CD4-positive, alpha-beta memory T cell (primary cell): ENCODE results near the gene IGSF9. TPM values are rescaled to one million over a fixed set of nuclear protein-coding genes. Genes with fewer than 3 reads are reported as not detected.

ENCODE experiments used
- CTCF ChIA-PET: fragments of 350-600 bp; sonication (Branson Sonifier 250); formaldehyde crosslinking; loops from one replicate; lab custom pipeline; 2021; ENCODE audit warnings: inconsistent platforms; ENCODE audit not compliant: partially characterized antibody; lab: Charles Lee
- POLR2A ChIA-PET: fragments of 350-600 bp; sonication (Branson Sonifier 250); formaldehyde crosslinking; loops from one replicate; lab custom pipeline; 2021; ENCODE audit not compliant: partially characterized antibody; lab: Charles Lee
- DNase-seq, 5 donors: peaks; one replicate each; pipeline versions ENCODE4 v3.0.0 to v3.0.0-alpha.2; 2020 to 2022; ENCODE audit warnings: mixed read lengths in 1 of 5
- H3K27ac ChIP-seq: one replicate; pipeline ENCODE4 v1.7.0; 2013; ENCODE audit warnings: low read depth, low read length
- H3K27me3 ChIP-seq: 2 replicates; pipeline ENCODE4 v1.7.0; 2013; ENCODE audit warnings: mild to moderate bottlenecking, low read length, moderate library complexity; ENCODE audit not compliant: insufficient read depth
- H3K36me3 ChIP-seq: 2 replicates; pipeline ENCODE4 v1.7.0; 2013; ENCODE audit warnings: mild to moderate bottlenecking, low read length, moderate library complexity; ENCODE audit not compliant: insufficient read depth
- H3K4me1 ChIP-seq: 2 replicates; pipeline ENCODE4 v1.7.0; 2013; ENCODE audit warnings: mild to moderate bottlenecking, low read length, moderate library complexity; ENCODE audit not compliant: insufficient read depth
- H3K4me3 ChIP-seq, 2 donors: one replicate each; pipeline ENCODE4 v1.7.0; 2013; ENCODE audit warnings: low read length in 2 of 2, mild to moderate bottlenecking in 1 of 2
- H3K9me3 ChIP-seq, 2 donors: one replicate each; pipeline ENCODE4 v1.7.0; 2013; ENCODE audit warnings: low read length in 2 of 2, control low read depth in 1 of 2; ENCODE audit not compliant: control insufficient read depth in 1 of 2
- H3K27ac Mint-ChIP-seq, 7 donors: one replicate each; pipeline ENCODE4 v1.8.0; 2020 to 2021; ENCODE audit warnings: mixed read lengths in 7 of 7, mild to moderate bottlenecking in 6 of 7, inconsistent platforms in 3 of 7, moderate library complexity in 3 of 7
- H3K27me3 Mint-ChIP-seq, 2 donors: one replicate each; pipeline ENCODE4 v1.8.0; 2020 to 2021; ENCODE audit warnings: mixed read lengths in 2 of 2
- H3K36me3 Mint-ChIP-seq, 2 donors: one replicate each; pipeline ENCODE4 v1.8.0; 2020 to 2021; ENCODE audit warnings: mixed read lengths in 2 of 2, inconsistent platforms in 1 of 2, mild to moderate bottlenecking in 1 of 2
- H3K4me1 Mint-ChIP-seq, 4 donors: one replicate each; pipeline ENCODE4 v1.8.0; 2020 to 2021; ENCODE audit warnings: mixed read lengths in 4 of 4, mild to moderate bottlenecking in 1 of 4
- H3K4me3 Mint-ChIP-seq, 8 donors: one replicate each; pipeline ENCODE4 v1.8.0; 2020 to 2021; ENCODE audit warnings: mixed read lengths in 8 of 8, mild to moderate bottlenecking in 7 of 8, moderate library complexity in 6 of 8, inconsistent platforms in 3 of 8
- H3K9me3 Mint-ChIP-seq, 8 donors: one replicate each; pipeline ENCODE4 v1.8.0; 2020 to 2021; ENCODE audit warnings: mixed read lengths in 8 of 8, mild to moderate bottlenecking in 5 of 8, inconsistent platforms in 3 of 8, moderate library complexity in 1 of 8
- intact Hi-C: fragments of 100-400 bp; cut with micrococcal nuclease; formaldehyde crosslinking; loops from one replicate; pipeline ENCODE4 v1.15.1; 2023
- polyA plus RNA-seq, 2 donors: library from polyadenylated mRNA; unstranded; fragments of 300-500 nt; fragmentation: Illumina TruSeq; gene quantifications; one replicate each; pipeline ENCODE4 v1.2.3, GENCODE V29; 2021
- total RNA-seq, 2 experiments: library from RNA; stranded (reverse); gene quantifications; one replicate each; pipeline ENCODE4 v1.2.3, GENCODE V29; 2021

The IGSF9 gene
- total and polyA plus RNA-seq, 4 experiments from 2014 or later = not detected

DNA sequence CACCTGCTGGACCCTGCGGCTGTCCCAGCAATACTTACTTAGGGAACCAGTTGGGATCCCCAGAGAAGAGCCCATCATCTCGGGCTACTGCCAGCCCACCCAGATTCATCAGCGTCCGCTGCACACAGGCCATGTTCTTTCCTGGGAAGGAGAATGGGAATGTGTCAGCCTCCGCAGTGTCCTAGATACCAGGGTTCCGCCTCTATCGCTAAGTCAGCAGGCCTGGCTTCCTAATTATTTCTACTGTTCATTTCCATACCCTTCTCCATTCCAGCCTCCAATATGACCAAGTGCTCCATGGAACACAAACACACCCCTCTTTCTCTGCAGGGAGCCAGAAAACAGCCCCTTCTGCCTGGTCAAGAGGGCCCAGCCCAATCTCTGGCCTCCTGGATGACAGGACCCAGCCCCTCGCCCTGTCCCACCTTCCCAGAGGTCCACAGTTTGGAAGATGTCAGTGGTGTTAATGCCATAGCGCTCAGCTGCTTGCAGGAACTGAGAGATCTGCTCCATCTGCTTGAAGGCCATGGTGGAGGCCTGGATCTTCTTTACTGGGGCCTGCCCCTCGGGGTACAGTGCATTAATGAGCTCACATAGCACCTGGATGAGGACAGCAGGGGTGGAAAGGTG lies 26.1 kb downstream of the IGSF9 start:
- Histone ChIP-seq H3K27ac (peak overlapping the region; percentile 98), H3K9me3 (no peaks in the 10 kb centered on the region), H3K36me3 (peaks cover 38% of the 10 kb centered on the region), H3K4me3 (no peak overlapping the region), H3K4me1 (peaks cover 59% of the 10 kb centered on the region), H3K27me3 (no peaks in the 10 kb centered on the region)
- ChIA-PET CTCF (no interaction called here), POLR2A (interaction anchor here (1.1 kb wide), 1 partner anchor 15 kb away, joined by 3 read pairs; no protein-coding TSS in a partner anchor)
- Mint-ChIP-seq H3K4me3 (peak overlapping the region in 1 of 8 donors; percentile 22), H3K27ac (peak overlapping the region in 5 of 7 donors; percentile 78 to 100 (median 93)), H3K36me3 (peaks cover 42 to 81% of the 10 kb centered on the region in 2 donors), H3K4me1 (peaks cover 40 to 87% (median 61%) of the 10 kb centered on the region in 4 donors), H3K27me3 (peaks cover 0 to 2% of the 10 kb centered on the region in 2 donors), H3K9me3 (peaks cover 0 to 8% (median 0%) of the 10 kb centered on the region in 8 donors)
- no peak for DNase-seq
- intact Hi-C loops = no loop called here

DNA sequence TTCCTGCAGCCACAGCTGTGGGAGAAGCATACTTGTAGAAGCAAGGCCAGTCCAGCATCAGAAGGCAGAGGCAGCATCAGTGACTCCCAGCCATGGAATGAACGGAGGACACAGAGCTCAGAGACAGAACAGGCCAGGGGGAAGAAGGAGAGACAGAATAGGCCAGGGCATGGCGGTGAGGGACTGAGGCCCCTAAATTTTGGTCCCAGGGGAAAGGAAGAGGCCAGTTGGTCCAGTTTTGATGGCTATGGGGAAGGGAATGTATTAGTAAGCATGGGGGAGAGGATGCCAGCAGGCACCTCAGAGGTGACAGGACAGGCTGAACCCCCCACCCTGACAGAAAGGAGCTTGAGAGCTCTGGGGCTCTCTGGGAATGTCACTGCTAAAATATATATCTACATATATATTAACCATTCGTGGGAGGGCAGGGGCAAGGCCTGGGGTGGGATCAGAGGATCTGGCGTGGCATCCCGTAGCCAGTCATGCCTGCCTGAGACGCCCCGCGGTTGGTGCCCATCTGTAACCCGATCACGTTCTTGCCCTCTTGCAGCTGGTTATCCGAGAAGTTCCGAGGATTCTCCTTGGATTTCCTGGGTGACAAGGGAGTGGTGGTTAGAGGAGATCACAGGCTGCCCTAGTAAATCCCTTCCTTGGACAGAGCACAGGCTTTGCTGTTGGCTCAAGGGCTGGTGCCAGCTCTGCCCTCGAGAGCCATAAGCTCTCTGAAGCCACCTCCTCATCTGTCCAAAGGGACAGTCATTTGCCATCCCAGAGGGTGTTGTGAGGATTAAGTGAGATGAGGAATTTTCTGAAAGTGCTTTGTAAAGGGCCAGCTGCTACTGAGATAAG lies 26.8 kb downstream of the IGSF9 start:
- CTCF ChIA-PET = no interaction called here
- Mint-ChIP-seq H3K4me1 (peaks cover 48 to 87% (median 69%) of the 10 kb centered on the region in 4 donors), H3K36me3 (peaks cover 42 to 74% of the 10 kb centered on the region in 2 donors), H3K27ac (peak overlapping the region; percentile 36 to 100 (median 89)), H3K27me3 (no peaks in the 10 kb centered on the region), H3K9me3 (peaks cover 0 to 2% (median 0%) of the 10 kb centered on the region in 8 donors), H3K4me3 (peak overlapping the region in 3 of 8 donors; percentile 12 to 47 (median 39))
- Histone ChIP-seq H3K9me3 (no peaks in the 10 kb centered on the region), H3K4me1 (peaks cover 67% of the 10 kb centered on the region), H3K27me3 (no peaks in the 10 kb centered on the region), H3K36me3 (peaks cover 38% of the 10 kb centered on the region), H3K4me3 (no peak overlapping the region), H3K27ac (no peak overlapping the region)
- intact Hi-C loops = no loop called here
- no peak for DNase-seq
- POLR2A ChIA-PET = interaction anchor here (1.1 kb wide), 1 partner anchor 16 kb away, joined by 3 read pairs; no protein-coding TSS in a partner anchor

DNA sequence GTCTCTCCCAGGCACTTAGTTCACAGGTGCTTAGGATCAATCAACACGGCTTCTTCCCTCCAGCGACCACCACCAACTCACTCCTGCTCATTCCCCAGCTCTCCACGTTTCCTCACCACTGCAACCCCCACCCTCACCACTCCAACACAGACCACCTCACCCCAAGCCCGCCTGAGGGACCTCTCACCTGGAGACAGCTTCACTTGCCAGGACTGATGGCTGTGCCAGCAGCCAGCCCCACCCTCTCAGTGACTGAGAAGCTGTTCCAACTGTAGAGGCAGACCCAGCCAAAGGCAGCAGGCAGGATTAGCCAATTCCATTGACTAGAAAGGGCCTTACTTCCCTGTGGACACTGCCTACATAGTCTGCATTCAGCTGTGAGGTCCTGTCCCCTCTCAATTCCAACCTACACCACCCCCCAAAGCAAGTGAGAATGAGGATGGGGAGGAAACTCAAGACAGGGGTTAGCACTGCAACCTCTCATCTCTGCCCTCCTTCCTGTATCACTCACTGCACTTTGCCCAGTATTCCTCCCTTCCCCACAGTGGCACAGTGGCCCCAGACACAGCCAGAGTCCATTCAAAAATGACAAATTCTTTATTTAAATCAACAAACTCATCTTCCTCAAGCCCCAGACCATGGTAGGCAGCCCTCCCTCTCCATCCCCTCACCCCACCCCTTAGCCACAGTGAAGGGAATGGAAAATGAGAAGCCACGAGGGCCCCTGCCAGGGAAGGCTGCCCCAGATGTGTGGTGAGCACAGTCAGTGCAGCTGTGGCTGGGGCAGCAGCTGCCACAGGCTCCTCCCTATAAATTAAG lies 27.7 kb downstream of the IGSF9 start:
- Histone ChIP-seq H3K36me3 (peaks cover 38% of the 10 kb centered on the region), H3K4me3 (no peak overlapping the region), H3K9me3 (no peaks in the 10 kb centered on the region), H3K27ac (no peak overlapping the region), H3K27me3 (no peaks in the 10 kb centered on the region), H3K4me1 (peaks cover 70% of the 10 kb centered on the region)
- intact Hi-C loops = no loop called here
- DNase-seq = no peak
- peaks cover 0 to 2% (median 0%) of the 10 kb centered on the region in 8 donors for H3K9me3 Mint-ChIP-seq
- peak overlapping the region in 3 of 8 donors; percentile 2 to 39 (median 10) for H3K4me3 Mint-ChIP-seq
- peaks cover 50 to 87% (median 72%) of the 10 kb centered on the region in 4 donors for H3K4me1 Mint-ChIP-seq
- ChIA-PET CTCF (no interaction called here), POLR2A (no interaction called here)
- H3K36me3 Mint-ChIP-seq = peaks cover 42 to 68% of the 10 kb centered on the region in 2 donors
- H3K27me3 Mint-ChIP-seq = no peaks in the 10 kb centered on the region
- H3K27ac Mint-ChIP-seq = peak overlapping the region; percentile 77 to 100 (median 91)

DNA sequence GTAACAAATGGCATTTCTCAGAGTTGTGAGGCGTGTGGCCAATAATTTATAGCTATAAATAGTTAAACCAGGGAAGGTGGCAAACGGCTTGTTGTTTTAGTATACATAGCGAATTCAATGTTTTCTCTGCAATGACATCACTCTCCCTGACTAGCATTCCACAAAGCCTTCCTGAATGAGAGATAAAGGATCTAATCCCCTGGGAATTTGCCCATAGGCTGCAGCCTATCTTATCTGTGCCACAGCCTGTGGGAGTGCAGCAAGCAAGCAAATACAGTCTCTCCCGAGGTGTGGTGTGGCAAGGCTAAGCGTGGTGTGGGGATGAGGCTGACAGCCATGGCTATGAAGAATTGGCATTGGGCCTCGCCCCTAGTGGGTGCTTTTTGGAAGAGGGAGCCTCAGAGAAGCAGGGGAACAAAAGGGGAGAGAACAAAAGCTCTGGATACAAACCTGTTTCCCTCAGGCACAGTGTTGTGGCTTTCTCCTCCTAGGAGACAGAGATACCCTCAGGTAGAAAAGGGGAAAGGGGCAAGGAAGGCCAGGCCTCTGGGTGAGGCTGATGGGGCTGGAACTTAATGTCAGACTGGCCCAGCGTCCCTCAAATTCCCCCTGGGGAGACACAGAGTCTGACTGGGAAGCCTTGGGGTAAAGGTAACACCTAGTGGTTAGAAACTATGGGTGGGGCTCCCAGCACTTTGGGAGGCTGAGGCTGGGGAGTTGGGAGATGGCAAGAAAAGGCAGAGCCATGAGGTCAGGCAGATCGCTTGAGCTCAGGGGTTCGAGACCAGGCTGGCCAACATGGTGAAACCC lies 29.0 kb downstream of the IGSF9 start:
- peak overlapping the region; percentile 80 to 92 (median 87) for H3K27ac Mint-ChIP-seq
- Histone ChIP-seq H3K27ac (no peak overlapping the region), H3K36me3 (peaks cover 38% of the 10 kb centered on the region)

DNA sequence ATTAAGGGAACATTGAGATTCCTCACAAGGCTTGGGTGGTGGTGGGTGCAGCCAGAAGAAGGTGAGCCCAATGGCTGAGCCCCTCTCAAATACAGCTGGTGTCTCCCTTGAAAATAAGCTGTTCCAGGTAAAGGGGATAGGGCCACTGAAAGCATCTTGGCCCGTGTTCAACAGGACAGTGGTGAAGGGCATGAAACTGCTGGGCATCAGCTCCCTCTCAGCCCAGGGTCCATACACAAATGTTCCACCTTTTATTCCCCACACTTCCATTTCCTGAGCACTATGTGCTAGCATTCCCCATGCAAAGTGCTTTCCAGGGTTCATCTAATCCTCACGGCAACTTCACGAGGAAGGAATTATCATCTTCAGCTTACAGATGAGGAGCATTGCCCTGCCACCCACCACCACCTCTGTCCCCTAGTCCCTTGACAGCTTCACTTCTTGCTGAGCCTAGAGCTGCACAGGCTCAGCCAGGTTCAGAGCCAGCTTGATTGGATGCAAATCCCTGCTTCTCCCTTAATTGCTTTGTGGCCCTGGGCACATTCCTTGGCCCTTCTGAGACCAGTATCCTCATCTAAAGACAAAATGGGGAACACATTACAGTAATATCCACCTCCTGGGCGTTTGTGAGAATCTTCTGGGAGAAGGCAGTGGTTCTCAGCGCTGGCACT lies 29.7 kb downstream of the IGSF9 start:
- no peak overlapping the region for H3K4me3 ChIP-seq
- Mint-ChIP-seq H3K27me3 (no peaks in the 10 kb centered on the region), H3K9me3 (peaks cover 0 to 2% (median 0%) of the 10 kb centered on the region in 8 donors), H3K4me3 (no peak overlapping the region), H3K36me3 (peaks cover 35 to 54% of the 10 kb centered on the region in 2 donors), H3K27ac (peak overlapping the region; percentile 80 to 92 (median 87)), H3K4me1 (peaks cover 53 to 89% (median 72%) of the 10 kb centered on the region in 4 donors)
- POLR2A ChIA-PET = interaction anchor here (1.2 to 1.4 kb wide), 3 partner anchors 8 to 15 kb away, joined by 3 read pairs; no protein-coding TSS in a partner anchor
- intact Hi-C loops = no loop called here
- no peak overlapping the region for H3K27ac ChIP-seq
- no peaks in the 10 kb centered on the region for H3K9me3 ChIP-seq
- no peak for DNase-seq
- CTCF ChIA-PET = interaction anchor here (0.6 to 3.0 kb wide), 6 partner anchors 8 to 30 kb away, joined by 3 to 16 read pairs (median 4); partner anchors contain the start of gene IGSF9
- H3K36me3 ChIP-seq = peaks cover 35% of the 10 kb centered on the region
- H3K27me3 ChIP-seq = no peaks in the 10 kb centered on the region
- H3K4me1 ChIP-seq = peaks cover 70% of the 10 kb centered on the region

More for the DNA sequence above, 29.0 kb downstream of the IGSF9 start:
- Histone ChIP-seq H3K27me3 (no peaks in the 10 kb centered on the region), H3K9me3 (no peaks in the 10 kb centered on the region), H3K4me3 (no peak overlapping the region), H3K4me1 (peaks cover 70% of the 10 kb centered on the region)
- intact Hi-C loops = no loop called here
- H3K4me3 Mint-ChIP-seq = peak overlapping the region in 1 of 8 donors; percentile 21
- H3K4me1 Mint-ChIP-seq = peaks cover 52 to 89% (median 72%) of the 10 kb centered on the region in 4 donors
- H3K27me3 Mint-ChIP-seq = no peaks in the 10 kb centered on the region
- no peak for DNase-seq
- CTCF ChIA-PET = interaction anchor here (1.4 to 3.0 kb wide), 3 partner anchors 9 to 29 kb away, joined by 3 to 16 read pairs (median 4); partner anchors contain the start of gene IGSF9
- POLR2A ChIA-PET = interaction anchor here (1.2 to 1.4 kb wide), 2 partner anchors 9 to 14 kb away, joined by 3 read pairs; no protein-coding TSS in a partner anchor
- peaks cover 0 to 2% (median 0%) of the 10 kb centered on the region in 8 donors for H3K9me3 Mint-ChIP-seq
- peaks cover 42 to 61% of the 10 kb centered on the region in 2 donors for H3K36me3 Mint-ChIP-seq
